Measurements from ENCODE around the gene BLTP3A. TPM values are rescaled to one million over a fixed set of nuclear protein-coding genes. Genes with fewer than 3 reads are reported as not detected.

BLTP3A gene
- total and polyA plus RNA-seq, 2 of the 8 experiments (the other 6 are each of a cell fraction or from before 2014, with no cell fraction given) = 8.5 to 17.2 TPM

- TF ChIP-seq PHF8 (conservative IDR thresholded peaks at IDR 0.05; ENCODE audit: low read depth, low read length) = no peak
- no peak for TF ChIP-seq RFX5 (IDR thresholded peaks at IDR 0.05; ENCODE audit: borderline replicate concordance, low read depth, low read length)
- no peak for TF ChIP-seq ZNF274 (IDR thresholded peaks at IDR 0.05; ENCODE audit: borderline replicate concordance, extremely low read depth, low read length)
- TF ChIP-seq RAD21 (IDR thresholded peaks at IDR 0.05 in 1 of 2, conservative IDR thresholded peaks at IDR 0.05 in 1 of 2; ENCODE audit: low read depth in 2 of 2, low read length in 2 of 2) = no peak
- TF ChIP-seq ATF2 (IDR thresholded peaks at IDR 0.05; ENCODE audit: low read length) = no peak
- no peak for TF ChIP-seq EP300 (IDR thresholded peaks at IDR 0.05; ENCODE audit: borderline replicate concordance in 1 of 2, low read depth in 2 of 2, low read length in 2 of 2)
Observed at GRCh38 chr6:34829137-34829536, 37.3 kb downstream of the BLTP3A start (continued).

Data from H1 (cell line).